AG04450 (cell line): ENCODE data around the gene WWOX. TPM values are rescaled to one million over a fixed set of nuclear protein-coding genes. Genes with fewer than 3 reads are reported as not detected.

Source experiments
- CTCF ChIA-PET: fragments of 300-600, 350-600 bp; formaldehyde crosslinking; extraction: SDS; loops from one replicate; lab custom pipeline; 2022; ENCODE audit warnings: antibody characterized with exemption, inconsistent platforms; lab: Charles Lee
- POLR2A ChIA-PET: fragments of 350-600 bp; formaldehyde crosslinking; extraction: SDS; loops from one replicate; lab custom pipeline; 2021; ENCODE audit warnings: antibody characterized with exemption, inconsistent platforms; lab: Yijun Ruan, JAX
- DNase-seq: peaks from one replicate; pipeline ENCODE4 v3.0.0-alpha.2; 2011; ENCODE audit warnings: low read depth, low spot score
- H3K27ac ChIP-seq: one replicate; pipeline ENCODE4 v1.5.1; 2012; ENCODE audit warnings: low read depth, low read length, control low read depth
- H3K27me3 ChIP-seq: one replicate; pipeline ENCODE4 v1.6.0; 2012; ENCODE audit warnings: low read length; ENCODE audit not compliant: control insufficient read depth, insufficient read depth
- H3K4me3 ChIP-seq: 2 replicates; pipeline ENCODE4 v1.5.1; 2011; ENCODE audit warnings: mild to moderate bottlenecking, low read depth, low read length, control low read depth
- H3K9me3 ChIP-seq: 2 replicates; pipeline ENCODE4 v1.5.1; 2012; ENCODE audit warnings: low read length; ENCODE audit not compliant: control insufficient read depth, insufficient read depth
- CTCF ChIP-seq: IDR thresholded peaks from 2 replicates; pipeline ENCODE4 v1.5.1; 2011; ENCODE audit warnings: low read depth, low read length, control low read depth, inconsistent platforms
- polyA plus RNA-seq: library from polyadenylated mRNA; depleted of rRNA; stranded (reverse); fragments of >200 nt; gene quantifications from 2 replicates; pipeline ENCODE4 v1.2.3, GENCODE V29; 2011

Gene WWOX
- polyA plus RNA-seq, 1 experiment: 2.1 TPM

GRCh38 chr16:78462288-78463208, 363.1 kb downstream of the WWOX start:
- TF ChIP-seq CTCF: no peak
- CTCF ChIA-PET: no interaction called here
- Histone ChIP-seq H3K9me3 (peaks cover 30% of the 10 kb centered on the region; the same call in 1 of the 2 replicates), H3K27ac (no peak overlapping the region), H3K4me3 (no peak overlapping the region), H3K27me3 (no peaks in the 10 kb centered on the region)
- no peak for DNase-seq
- POLR2A ChIA-PET: no interaction called here

GRCh38 chr16:78463591-78463990, 364.1 kb downstream of the WWOX start:
- H3K9me3 ChIP-seq: peaks cover 33% of the 10 kb centered on the region; the same call in 1 of the 2 replicates

GRCh38 chr16:78464833-78465232, 365.4 kb downstream of the WWOX start:
- no peak for TF ChIP-seq CTCF
- peaks cover 36% of the 10 kb centered on the region; the same call in 1 of the 2 replicates for H3K9me3 ChIP-seq
- no peaks in the 10 kb centered on the region for H3K27me3 ChIP-seq
- no peak overlapping the region for H3K27ac ChIP-seq
- no peak for DNase-seq
- ChIA-PET CTCF (no interaction called here), POLR2A (no interaction called here)
- H3K4me3 ChIP-seq: no peak overlapping the region

More at GRCh38 chr16:78463591-78463990, 364.1 kb downstream of the WWOX start:
- H3K4me3 ChIP-seq: no peak overlapping the region
- no peaks in the 10 kb centered on the region for H3K27me3 ChIP-seq
- H3K27ac ChIP-seq: no peak overlapping the region
- DNase-seq: no peak
- TF ChIP-seq CTCF: no peak
- ChIA-PET POLR2A (no interaction called here), CTCF (no interaction called here)

- Histone ChIP-seq H3K27me3 (no peaks in the 10 kb centered on the region), H3K9me3 (peaks cover 37% of the 10 kb centered on the region; the same call in 1 of the 2 replicates), H3K27ac (no peak overlapping the region), H3K4me3 (no peak overlapping the region)
- no peak for DNase-seq
- ChIA-PET CTCF (no interaction called here), POLR2A (no interaction called here)
- no peak for TF ChIP-seq CTCF
These were observed 366.3 kb downstream of the WWOX start for GRCh38 chr16:78465730-78466129.

DNA sequence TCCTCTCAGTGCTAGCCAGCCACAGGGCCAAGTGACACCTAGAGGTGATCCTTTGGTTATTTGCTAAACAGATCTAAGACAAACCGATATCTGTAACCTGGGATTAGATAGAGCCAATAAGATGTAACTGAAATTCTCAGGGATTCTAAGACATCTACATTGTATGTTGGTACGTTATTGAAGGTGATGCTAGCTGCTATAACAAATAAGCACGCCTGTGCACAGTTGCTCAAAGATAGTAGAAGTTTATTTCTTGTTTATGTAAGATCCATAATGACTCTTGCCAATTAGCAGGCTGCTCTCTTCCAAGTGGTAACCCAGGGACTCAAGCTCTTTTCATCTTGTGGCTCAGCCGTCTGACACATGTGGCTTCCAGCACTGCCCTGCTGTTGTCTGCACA, 370.3 kb downstream of the WWOX start:
- DNase-seq: no peak
- peaks cover 38% of the 10 kb centered on the region for H3K9me3 ChIP-seq
- ChIA-PET POLR2A (no interaction called here), CTCF (no interaction called here)
- no peak overlapping the region for H3K27ac ChIP-seq
- TF ChIP-seq CTCF: no peak
- H3K27me3 ChIP-seq: no peaks in the 10 kb centered on the region
- no peak overlapping the region for H3K4me3 ChIP-seq
